ENCODE measurements around the gene PTH2R.

PTH2R gene

GRCh38 chr2:208426412-208427045, 19.9 kb downstream of the PTH2R start:
- no peaks in the 10 kb centered on the region for H3K79me2 ChIP-seq (ENCODE audit: insufficient read depth, low read length)
- no peaks in the 10 kb centered on the region for H4K20me1 ChIP-seq (ENCODE audit: low read depth, low read length)
- H3K27me3 ChIP-seq (ENCODE audit: low read length) = no peaks in the 10 kb centered on the region
- no peaks in the 10 kb centered on the region for H3K36me3 ChIP-seq (ENCODE audit: low read length)
- H3K9me3 ChIP-seq (ENCODE audit: insufficient read depth, low read length) = no peaks in the 10 kb centered on the region
- no peak overlapping the region for H3K9ac ChIP-seq (ENCODE audit: low read length)
- H3F3A ChIP-seq (ENCODE audit: insufficient read depth) = no peaks in the 10 kb centered on the region
- H3K4me2 ChIP-seq (ENCODE audit: low read depth, low read length, poor library complexity, severe bottlenecking) = no peak overlapping the region
- no peak overlapping the region for H2AFZ ChIP-seq (ENCODE audit: low read depth, low read length, severe bottlenecking)
- no peaks in the 10 kb centered on the region for H3K9me2 ChIP-seq (replicated peaks; ENCODE audit: insufficient read depth, low read length)
- no peak overlapping the region for H3K27ac ChIP-seq (ENCODE audit: low read depth, low read length)
- TF ChIP-seq, protein P1, sequence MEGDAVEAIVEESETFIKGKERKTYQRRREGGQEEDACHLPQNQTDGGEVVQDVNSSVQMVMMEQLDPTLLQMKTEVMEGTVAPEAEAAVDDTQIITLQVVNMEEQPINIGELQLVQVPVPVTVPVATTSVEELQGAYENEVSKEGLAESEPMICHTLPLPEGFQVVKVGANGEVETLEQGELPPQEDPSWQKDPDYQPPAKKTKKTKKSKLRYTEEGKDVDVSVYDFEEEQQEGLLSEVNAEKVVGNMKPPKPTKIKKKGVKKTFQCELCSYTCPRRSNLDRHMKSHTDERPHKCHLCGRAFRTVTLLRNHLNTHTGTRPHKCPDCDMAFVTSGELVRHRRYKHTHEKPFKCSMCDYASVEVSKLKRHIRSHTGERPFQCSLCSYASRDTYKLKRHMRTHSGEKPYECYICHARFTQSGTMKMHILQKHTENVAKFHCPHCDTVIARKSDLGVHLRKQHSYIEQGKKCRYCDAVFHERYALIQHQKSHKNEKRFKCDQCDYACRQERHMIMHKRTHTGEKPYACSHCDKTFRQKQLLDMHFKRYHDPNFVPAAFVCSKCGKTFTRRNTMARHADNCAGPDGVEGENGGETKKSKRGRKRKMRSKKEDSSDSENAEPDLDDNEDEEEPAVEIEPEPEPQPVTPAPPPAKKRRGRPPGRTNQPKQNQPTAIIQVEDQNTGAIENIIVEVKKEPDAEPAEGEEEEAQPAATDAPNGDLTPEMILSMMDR (IDR thresholded peaks at IDR 0.05; ENCODE audit: insufficient read depth, low read length, poor library complexity, severe bottlenecking) = no peak
- TF ChIP-seq EZH2phosphoT487 (conservative IDR thresholded peaks at IDR 0.05; ENCODE audit: low read length) = no peak
- no peak overlapping the region for H3K4me3 ChIP-seq (ENCODE audit: insufficient read depth, low read length, poor library complexity, severe bottlenecking)

GRCh38 chr2:208437755-208438154, 31.2 kb downstream of the PTH2R start:
- Histone ChIP-seq H3K9ac (ENCODE audit: low read length) (no peak overlapping the region), H3K9me2 (replicated peaks; ENCODE audit: insufficient read depth, low read length) (no peaks in the 10 kb centered on the region), H3K9me3 (ENCODE audit: insufficient read depth, low read length) (no peaks in the 10 kb centered on the region), H2AFZ (ENCODE audit: low read depth, low read length, severe bottlenecking) (no peak overlapping the region), H3K79me2 (ENCODE audit: insufficient read depth, low read length) (no peaks in the 10 kb centered on the region), H4K20me1 (ENCODE audit: low read depth, low read length) (no peaks in the 10 kb centered on the region), H3K27me3 (ENCODE audit: low read length) (no peaks in the 10 kb centered on the region), H3K27ac (ENCODE audit: low read depth, low read length) (no peak overlapping the region), H3K4me2 (ENCODE audit: low read depth, low read length, poor library complexity, severe bottlenecking) (no peak overlapping the region), H3K36me3 (ENCODE audit: low read length) (no peaks in the 10 kb centered on the region), H3K4me3 (ENCODE audit: insufficient read depth, low read length, poor library complexity, severe bottlenecking) (no peak overlapping the region), H3F3A (ENCODE audit: insufficient read depth) (no peaks in the 10 kb centered on the region)
- TF ChIP-seq, protein P1 (IDR thresholded peaks at IDR 0.05; ENCODE audit: insufficient read depth, low read length, poor library complexity, severe bottlenecking) = no peak
- no peak for TF ChIP-seq EZH2phosphoT487 (conservative IDR thresholded peaks at IDR 0.05; ENCODE audit: low read length)

- Histone ChIP-seq H3K9me2 (replicated peaks; ENCODE audit: insufficient read depth, low read length) (no peaks in the 10 kb centered on the region), H3K27me3 (ENCODE audit: low read length) (no peaks in the 10 kb centered on the region), H3F3A (ENCODE audit: insufficient read depth) (no peaks in the 10 kb centered on the region), H3K27ac (ENCODE audit: low read depth, low read length) (no peak overlapping the region), H3K9me3 (ENCODE audit: insufficient read depth, low read length) (no peaks in the 10 kb centered on the region), H3K4me3 (ENCODE audit: insufficient read depth, low read length, poor library complexity, severe bottlenecking) (no peak overlapping the region), H3K4me2 (ENCODE audit: low read depth, low read length, poor library complexity, severe bottlenecking) (no peak overlapping the region), H3K36me3 (ENCODE audit: low read length) (no peaks in the 10 kb centered on the region), H2AFZ (ENCODE audit: low read depth, low read length, severe bottlenecking) (no peak overlapping the region), H3K9ac (ENCODE audit: low read length) (no peak overlapping the region), H3K79me2 (ENCODE audit: insufficient read depth, low read length) (no peaks in the 10 kb centered on the region), H4K20me1 (ENCODE audit: low read depth, low read length) (no peaks in the 10 kb centered on the region)
- TF ChIP-seq EZH2phosphoT487 (conservative IDR thresholded peaks at IDR 0.05; ENCODE audit: low read length) = no peak
- TF ChIP-seq, protein P1 (IDR thresholded peaks at IDR 0.05; ENCODE audit: insufficient read depth, low read length, poor library complexity, severe bottlenecking) = no peak
Measured at GRCh38 chr2:208440716-208441115, 34.1 kb downstream of the PTH2R start.
